Fibroblast of villous mesenchyme (primary cell): ENCODE results near the gene CDC37. TPM values are rescaled to one million over a fixed set of nuclear protein-coding genes. Genes with fewer than 3 reads are reported as not detected.
"Not testable (repeated sequence)": the region's sequence is repeated elsewhere in the genome, so short reads cannot be mapped to it uniquely, and the experiment has no call there.

Experiments
- DNase-seq: peaks from one replicate; pipeline ENCODE4 v3.0.0-alpha.2; 2010; ENCODE audit warnings: low read depth
- H3K4me3 ChIP-seq: 2 replicates; pipeline ENCODE4 v1.5.1; 2011; ENCODE audit warnings: low read depth, mild to moderate bottlenecking, low read length
- CTCF ChIP-seq: IDR thresholded peaks from 2 replicates; pipeline ENCODE4 v1.5.1; 2012; ENCODE audit warnings: low read depth, mild to moderate bottlenecking, low read length; ENCODE audit not compliant: insufficient read depth
- total RNA-seq: library from RNA; depleted of rRNA; stranded (reverse); fragments of >200 nt; gene quantifications from 2 replicates; pipeline ENCODE4 v1.2.3, GENCODE V29; 2012

Gene CDC37
- total RNA-seq, 1 donor: 164 TPM

GRCh38 chr19:10393137-10393536, 10.2 kb downstream of the CDC37 start:
- no peak for DNase-seq
- TF ChIP-seq CTCF: no peak
- no peak overlapping the region for H3K4me3 ChIP-seq

- no peak for TF ChIP-seq CTCF
- DNase-seq: no peak
- H3K4me3 ChIP-seq: no peak overlapping the region
Observed at GRCh38 chr19:10392120-10392519, 11.2 kb downstream of the CDC37 start.

GRCh38 chr19:10390652-10391286, 12.6 kb downstream of the CDC37 start:
- peak; percentile 78 for DNase-seq
- TF ChIP-seq CTCF: peak; percentile 93
- H3K4me3 ChIP-seq: no peak overlapping the region

DNA sequence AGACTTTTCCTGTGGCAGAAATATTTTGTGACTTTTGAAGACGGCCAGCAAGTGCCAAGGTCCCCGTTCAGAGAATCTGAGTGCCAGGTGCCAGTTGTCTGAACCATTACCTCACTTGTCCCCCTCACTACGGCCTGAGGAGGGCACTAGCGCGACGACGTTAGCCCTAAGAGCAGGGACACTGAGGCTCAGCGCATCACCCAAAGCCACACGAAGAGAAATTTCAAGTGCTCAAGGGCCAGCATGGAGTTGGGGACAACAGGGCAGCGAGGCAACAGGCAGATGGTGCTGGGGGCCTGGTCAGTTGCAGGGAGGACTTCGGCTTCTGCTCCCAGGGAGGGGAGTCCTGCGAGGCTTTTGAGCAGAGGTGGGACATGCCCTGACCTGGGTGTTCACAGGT, 13.5 kb downstream of the CDC37 start:
- DNase-seq: no peak
- no peak overlapping the region for H3K4me3 ChIP-seq
- peak; percentile 19 for TF ChIP-seq CTCF

- peak; percentile 94 for TF ChIP-seq CTCF
- DNase-seq: peak; percentile 81
- H3K4me3 ChIP-seq: no peak overlapping the region
Observed at GRCh38 chr19:10388957-10389356, 14.4 kb downstream of the CDC37 start.

DNA sequence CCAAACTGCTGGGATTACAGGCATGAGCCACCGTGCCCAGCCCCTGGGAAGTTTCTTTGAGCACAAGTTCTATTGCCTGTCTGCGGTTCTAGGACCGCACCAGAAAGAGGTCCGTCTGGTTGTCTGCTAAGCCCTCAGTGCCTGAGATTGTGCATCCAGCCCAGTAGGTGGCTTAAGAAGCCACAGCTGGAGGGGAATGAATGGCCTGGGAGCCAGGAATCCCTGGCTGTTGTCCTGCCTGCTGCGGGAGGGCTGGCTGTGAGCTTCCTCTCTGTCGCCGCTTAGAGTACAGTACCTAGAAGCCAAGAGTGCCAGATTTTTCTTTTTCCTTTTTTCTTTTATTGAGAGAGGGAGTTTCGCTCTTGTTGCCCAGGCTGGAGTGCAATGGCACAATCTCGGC, 18.8 kb downstream of the CDC37 start:
- H3K4me3 ChIP-seq: no peak overlapping the region
- peak; percentile 7 for TF ChIP-seq CTCF
- no peak for DNase-seq

GRCh38 chr19:10383223-10383499, 20.2 kb downstream of the CDC37 start:
- not testable (repeated sequence) for DNase-seq, H3K4me3 ChIP-seq
